ENCODE data around the gene CUL1. TPM values are rescaled to one million over a fixed set of nuclear protein-coding genes. Genes with fewer than 3 reads are reported as not detected.

Gene CUL1
- polyA plus RNA-seq, 1 donor from 2014 or later = 77.5 TPM

GRCh38 chr7:148847815-148848734 lies 149.4 kb downstream of the CUL1 start:
- H3K9me2 ChIP-seq (ENCODE audit: insufficient read depth, low read length) = no peaks in the 10 kb centered on the region
- H3K27me3 ChIP-seq (ENCODE audit: insufficient read depth, low read depth, low read length) = no peaks in the 10 kb centered on the region
- no peaks in the 10 kb centered on the region for H3F3A ChIP-seq (ENCODE audit: insufficient read depth, low read length, poor library complexity, severe bottlenecking)
- peaks cover 75% of the 10 kb centered on the region for H3K79me2 ChIP-seq (replicated peaks; ENCODE audit: insufficient read depth, low read length)
- no peak overlapping the region for H2AFZ ChIP-seq (ENCODE audit: low read depth, low read length)
- no peaks in the 10 kb centered on the region for H3K9me3 ChIP-seq (ENCODE audit: low read length)
- TF ChIP-seq POLR2AphosphoS5 (IDR thresholded peaks at IDR 0.05) = no peak
- TF ChIP-seq SMC3 (conservative IDR thresholded peaks at IDR 0.05; ENCODE audit: poor library complexity) = no peak
- TF ChIP-seq EZH2 (IDR thresholded peaks at IDR 0.05; ENCODE audit: borderline replicate concordance, insufficient read depth, low read length, poor library complexity, severe bottlenecking) = no peak
- TF ChIP-seq MXI1 (conservative IDR thresholded peaks at IDR 0.05; ENCODE audit: poor library complexity, severe bottlenecking) = no peak
- TF ChIP-seq, protein P1, sequence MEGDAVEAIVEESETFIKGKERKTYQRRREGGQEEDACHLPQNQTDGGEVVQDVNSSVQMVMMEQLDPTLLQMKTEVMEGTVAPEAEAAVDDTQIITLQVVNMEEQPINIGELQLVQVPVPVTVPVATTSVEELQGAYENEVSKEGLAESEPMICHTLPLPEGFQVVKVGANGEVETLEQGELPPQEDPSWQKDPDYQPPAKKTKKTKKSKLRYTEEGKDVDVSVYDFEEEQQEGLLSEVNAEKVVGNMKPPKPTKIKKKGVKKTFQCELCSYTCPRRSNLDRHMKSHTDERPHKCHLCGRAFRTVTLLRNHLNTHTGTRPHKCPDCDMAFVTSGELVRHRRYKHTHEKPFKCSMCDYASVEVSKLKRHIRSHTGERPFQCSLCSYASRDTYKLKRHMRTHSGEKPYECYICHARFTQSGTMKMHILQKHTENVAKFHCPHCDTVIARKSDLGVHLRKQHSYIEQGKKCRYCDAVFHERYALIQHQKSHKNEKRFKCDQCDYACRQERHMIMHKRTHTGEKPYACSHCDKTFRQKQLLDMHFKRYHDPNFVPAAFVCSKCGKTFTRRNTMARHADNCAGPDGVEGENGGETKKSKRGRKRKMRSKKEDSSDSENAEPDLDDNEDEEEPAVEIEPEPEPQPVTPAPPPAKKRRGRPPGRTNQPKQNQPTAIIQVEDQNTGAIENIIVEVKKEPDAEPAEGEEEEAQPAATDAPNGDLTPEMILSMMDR (IDR thresholded peaks at IDR 0.05; ENCODE audit: poor library complexity, severe bottlenecking) = no peak
- no peak for TF ChIP-seq EP300 (conservative IDR thresholded peaks at IDR 0.05; ENCODE audit: poor library complexity, severe bottlenecking)
- no peak for TF ChIP-seq RAD21 (conservative IDR thresholded peaks at IDR 0.05)
- no peak for TF ChIP-seq REST (IDR thresholded peaks at IDR 0.05; ENCODE audit: borderline replicate concordance)
- TF ChIP-seq TAF1 (IDR thresholded peaks at IDR 0.05; ENCODE audit: low read depth) = no peak
- H4K20me1 ChIP-seq (ENCODE audit: insufficient read depth) = no peaks in the 10 kb centered on the region
- H3K4me3 ChIP-seq (ENCODE audit: low read length) = no peak overlapping the region
- H3K27ac ChIP-seq (ENCODE audit: low read length) = no peak overlapping the region
- H3K4me2 ChIP-seq (ENCODE audit: low read length) = no peak overlapping the region
- no peak overlapping the region for H3K9ac ChIP-seq (ENCODE audit: low read length)
- no peaks in the 10 kb centered on the region for H3K36me3 ChIP-seq (ENCODE audit: insufficient read depth, low read length)

GRCh38 chr7:148849393-148850098 lies 150.8 kb downstream of the CUL1 start:
- no peaks in the 10 kb centered on the region for H3K9me2 ChIP-seq (ENCODE audit: insufficient read depth, low read length)
- no peak overlapping the region for H2AFZ ChIP-seq (ENCODE audit: low read depth, low read length)
- peaks cover 88% of the 10 kb centered on the region for H3K79me2 ChIP-seq (replicated peaks; ENCODE audit: insufficient read depth, low read length)
- H3K36me3 ChIP-seq (ENCODE audit: insufficient read depth, low read length) = no peaks in the 10 kb centered on the region
- TF ChIP-seq MXI1 (conservative IDR thresholded peaks at IDR 0.05; ENCODE audit: poor library complexity, severe bottlenecking) (no peak), TAF1 (IDR thresholded peaks at IDR 0.05; ENCODE audit: low read depth) (no peak), SMC3 (conservative IDR thresholded peaks at IDR 0.05; ENCODE audit: poor library complexity) (no peak), EZH2 (IDR thresholded peaks at IDR 0.05; ENCODE audit: borderline replicate concordance, insufficient read depth, low read length, poor library complexity, severe bottlenecking) (no peak), EP300 (conservative IDR thresholded peaks at IDR 0.05; ENCODE audit: poor library complexity, severe bottlenecking) (no peak), REST (IDR thresholded peaks at IDR 0.05; ENCODE audit: borderline replicate concordance) (no peak), RAD21 (conservative IDR thresholded peaks at IDR 0.05) (no peak), POLR2AphosphoS5 (IDR thresholded peaks at IDR 0.05) (no peak)
- TF ChIP-seq, protein P1 (IDR thresholded peaks at IDR 0.05; ENCODE audit: poor library complexity, severe bottlenecking) = no peak
- H4K20me1 ChIP-seq (ENCODE audit: insufficient read depth) = no peaks in the 10 kb centered on the region
- no peaks in the 10 kb centered on the region for H3K9me3 ChIP-seq (ENCODE audit: low read length)
- H3K9ac ChIP-seq (ENCODE audit: low read length) = no peak overlapping the region
- no peak overlapping the region for H3K27ac ChIP-seq (ENCODE audit: low read length)
- no peaks in the 10 kb centered on the region for H3F3A ChIP-seq (ENCODE audit: insufficient read depth, low read length, poor library complexity, severe bottlenecking)
- no peak overlapping the region for H3K4me2 ChIP-seq (ENCODE audit: low read length)
- no peaks in the 10 kb centered on the region for H3K27me3 ChIP-seq (ENCODE audit: insufficient read depth, low read depth, low read length)
- no peak overlapping the region for H3K4me3 ChIP-seq (ENCODE audit: low read length)
